ENCODE measurements around the gene DNAJC1.

- TF ChIP-seq EZH2phosphoT487 (conservative IDR thresholded peaks at IDR 0.05; ENCODE audit: low read length), result no peak
- TF ChIP-seq, protein P1, sequence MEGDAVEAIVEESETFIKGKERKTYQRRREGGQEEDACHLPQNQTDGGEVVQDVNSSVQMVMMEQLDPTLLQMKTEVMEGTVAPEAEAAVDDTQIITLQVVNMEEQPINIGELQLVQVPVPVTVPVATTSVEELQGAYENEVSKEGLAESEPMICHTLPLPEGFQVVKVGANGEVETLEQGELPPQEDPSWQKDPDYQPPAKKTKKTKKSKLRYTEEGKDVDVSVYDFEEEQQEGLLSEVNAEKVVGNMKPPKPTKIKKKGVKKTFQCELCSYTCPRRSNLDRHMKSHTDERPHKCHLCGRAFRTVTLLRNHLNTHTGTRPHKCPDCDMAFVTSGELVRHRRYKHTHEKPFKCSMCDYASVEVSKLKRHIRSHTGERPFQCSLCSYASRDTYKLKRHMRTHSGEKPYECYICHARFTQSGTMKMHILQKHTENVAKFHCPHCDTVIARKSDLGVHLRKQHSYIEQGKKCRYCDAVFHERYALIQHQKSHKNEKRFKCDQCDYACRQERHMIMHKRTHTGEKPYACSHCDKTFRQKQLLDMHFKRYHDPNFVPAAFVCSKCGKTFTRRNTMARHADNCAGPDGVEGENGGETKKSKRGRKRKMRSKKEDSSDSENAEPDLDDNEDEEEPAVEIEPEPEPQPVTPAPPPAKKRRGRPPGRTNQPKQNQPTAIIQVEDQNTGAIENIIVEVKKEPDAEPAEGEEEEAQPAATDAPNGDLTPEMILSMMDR (IDR thresholded peaks at IDR 0.05; ENCODE audit: insufficient read depth, low read length, poor library complexity, severe bottlenecking), result no peak
Measured at GRCh38 chr10:22026287-22026686, 22.8 kb upstream of the DNAJC1 start.
